HepG2 (cell line): ENCODE data around the gene RPS25. TPM values are rescaled to one million over a fixed set of nuclear protein-coding genes. Genes with fewer than 3 reads are reported as not detected.

Experiments
- CBX5 ChIP-seq: sonication (generic); formaldehyde crosslinking; IDR thresholded peaks from 2 replicates; pipeline ENCODE4 v1.4.0; 2020; ENCODE audit warnings: missing genetic modification reagents, borderline replicate concordance
- GATAD1 ChIP-seq: IDR thresholded peaks from 2 replicates; pipeline ENCODE4 v1.6.1; 2016; ENCODE audit warnings: missing genetic modification reagents, missing compliant biosample characterization
- SYNCRIP ChIP-seq: fragments of 200-400 bp; formaldehyde crosslinking; IDR thresholded peaks from 2 replicates; pipeline ENCODE4 v1.6.1; 2018; ENCODE audit warnings: mild to moderate bottlenecking, low read depth, low read length; ENCODE audit not compliant: insufficient read depth
- ZIK1 ChIP-seq: sonication (generic); formaldehyde crosslinking; IDR thresholded peaks from 2 replicates; pipeline ENCODE4 v1.5.0; 2020; ENCODE audit warnings: mild to moderate bottlenecking, low read depth, missing genetic modification reagents, borderline replicate concordance
- ZNF562 ChIP-seq: sonication (generic); formaldehyde crosslinking; IDR thresholded peaks from 2 replicates; pipeline ENCODE4 v1.8.0; 2022; ENCODE audit warnings: missing genetic modification reagents, borderline replicate concordance
- ZNF629 ChIP-seq: sonication (generic); formaldehyde crosslinking; conservative IDR thresholded peaks from 2 replicates; pipeline ENCODE4 v1.5.0; 2020; ENCODE audit warnings: missing genetic modification reagents
- ZNF678 ChIP-seq: sonication (generic); formaldehyde crosslinking; IDR thresholded peaks from 2 replicates; pipeline ENCODE4 v1.4.0; 2020; ENCODE audit warnings: mild to moderate bottlenecking, missing genetic modification reagents
- ZNF761 ChIP-seq: sonication (generic); formaldehyde crosslinking; conservative IDR thresholded peaks from 2 replicates; pipeline ENCODE4 v1.4.0; 2020; ENCODE audit warnings: mild to moderate bottlenecking, missing genetic modification reagents
- ZZZ3 ChIP-seq: sonication (generic); formaldehyde crosslinking; IDR thresholded peaks from 2 replicates; pipeline ENCODE4 v1.4.0; 2020; ENCODE audit warnings: missing genetic modification reagents, mild to moderate bottlenecking, borderline replicate concordance
- polyA plus RNA-seq, 8 experiments: library from polyadenylated mRNA; depleted of rRNA in 3 of 8; stranded (reverse) in 7 of 8; unstranded in 1 of 8; fragments of >200 nt; fragmentation: Illumina TruSeq in 4 of 8; extraction: Trizol in 4 of 8; gene quantifications; 2 replicates each; pipeline versions ENCODE4 v1.2.1 to v1.2.3, GENCODE V29; 2011 to 2016; ENCODE audit warnings: low read depth in 4 of 8, missing spikeins in 1 of 8, mixed read lengths in 1 of 8; ENCODE audit not compliant: insufficient read depth in 1 of 8
- total RNA-seq, 5 experiments: library from RNA; depleted of rRNA; stranded (reverse); fragments of >200 nt; fragmentation: Illumina TruSeq; extraction: Trizol; gene quantifications; 2 replicates each; pipeline ENCODE4 v1.2.3, GENCODE V29; 2016; ENCODE audit warnings: low read depth in 1 of 5
- TF ChIP-seq, protein P1 (sequence below): sonication (generic); formaldehyde crosslinking; IDR thresholded peaks from 2 replicates; pipeline ENCODE4 v1.4.0; 2020; ENCODE audit warnings: missing genetic modification reagents, borderline replicate concordance
- TF ChIP-seq, protein P2 (sequence below): sonication (generic); formaldehyde crosslinking; IDR thresholded peaks from 2 replicates; pipeline ENCODE4 v1.8.1; 2023; ENCODE audit warnings: mild to moderate bottlenecking, missing genetic modification reagents
- TF ChIP-seq, protein P3 (sequence below): sonication (generic); formaldehyde crosslinking; IDR thresholded peaks from 2 replicates; pipeline ENCODE4 v1.5.0; 2020; ENCODE audit warnings: mild to moderate bottlenecking, missing genetic modification reagents, borderline replicate concordance

Gene RPS25
- total and polyA plus RNA-seq, 2 of the 13 experiments (the other 11 are each of a cell fraction or from before 2014, with no cell fraction given): 839 to 1,415 TPM

DNA sequence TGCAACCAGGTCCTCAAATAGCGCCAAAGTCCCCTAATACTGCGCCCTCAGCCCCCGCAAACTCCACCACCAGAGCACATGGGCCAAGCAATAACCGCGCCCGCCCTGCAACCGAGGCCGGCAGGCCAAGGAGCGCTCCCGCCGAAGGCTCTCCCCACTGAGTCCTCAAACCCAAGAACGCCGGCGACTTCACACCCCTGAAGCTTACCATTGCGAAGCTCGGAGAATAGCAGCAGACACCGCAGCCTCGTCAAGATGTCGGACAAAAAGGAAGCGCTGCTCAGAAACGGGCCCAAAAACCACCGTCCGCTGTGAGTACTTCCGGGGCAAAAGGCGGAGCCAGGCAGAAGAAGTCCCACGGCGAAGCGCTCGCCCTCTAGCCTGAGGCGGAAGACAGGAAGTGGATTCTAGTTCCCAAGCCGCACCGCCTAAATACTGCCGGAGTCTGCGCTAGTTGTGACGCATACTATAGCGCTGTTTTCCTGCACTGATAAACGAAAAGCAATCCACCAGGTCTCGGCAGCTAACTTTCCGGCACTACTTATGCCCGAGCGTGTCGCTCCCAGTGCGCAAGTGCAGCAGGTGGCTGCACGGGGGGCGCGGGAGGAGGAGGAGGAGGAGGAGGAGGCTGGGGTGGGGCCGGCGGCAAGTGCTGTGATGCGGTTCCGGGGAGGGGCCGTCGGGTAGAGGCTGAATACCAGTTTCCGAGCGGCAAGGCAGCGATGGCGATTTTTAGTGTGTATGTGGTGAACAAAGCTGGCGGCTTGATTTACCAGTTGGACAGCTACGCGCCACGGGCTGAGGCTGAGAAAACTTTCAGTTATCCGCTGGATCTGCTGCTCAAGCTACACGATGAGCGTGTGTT, at the start of gene RPS25, which contains the start of gene TRAPPC4 (continued):
- TF ChIP-seq, protein P1, sequence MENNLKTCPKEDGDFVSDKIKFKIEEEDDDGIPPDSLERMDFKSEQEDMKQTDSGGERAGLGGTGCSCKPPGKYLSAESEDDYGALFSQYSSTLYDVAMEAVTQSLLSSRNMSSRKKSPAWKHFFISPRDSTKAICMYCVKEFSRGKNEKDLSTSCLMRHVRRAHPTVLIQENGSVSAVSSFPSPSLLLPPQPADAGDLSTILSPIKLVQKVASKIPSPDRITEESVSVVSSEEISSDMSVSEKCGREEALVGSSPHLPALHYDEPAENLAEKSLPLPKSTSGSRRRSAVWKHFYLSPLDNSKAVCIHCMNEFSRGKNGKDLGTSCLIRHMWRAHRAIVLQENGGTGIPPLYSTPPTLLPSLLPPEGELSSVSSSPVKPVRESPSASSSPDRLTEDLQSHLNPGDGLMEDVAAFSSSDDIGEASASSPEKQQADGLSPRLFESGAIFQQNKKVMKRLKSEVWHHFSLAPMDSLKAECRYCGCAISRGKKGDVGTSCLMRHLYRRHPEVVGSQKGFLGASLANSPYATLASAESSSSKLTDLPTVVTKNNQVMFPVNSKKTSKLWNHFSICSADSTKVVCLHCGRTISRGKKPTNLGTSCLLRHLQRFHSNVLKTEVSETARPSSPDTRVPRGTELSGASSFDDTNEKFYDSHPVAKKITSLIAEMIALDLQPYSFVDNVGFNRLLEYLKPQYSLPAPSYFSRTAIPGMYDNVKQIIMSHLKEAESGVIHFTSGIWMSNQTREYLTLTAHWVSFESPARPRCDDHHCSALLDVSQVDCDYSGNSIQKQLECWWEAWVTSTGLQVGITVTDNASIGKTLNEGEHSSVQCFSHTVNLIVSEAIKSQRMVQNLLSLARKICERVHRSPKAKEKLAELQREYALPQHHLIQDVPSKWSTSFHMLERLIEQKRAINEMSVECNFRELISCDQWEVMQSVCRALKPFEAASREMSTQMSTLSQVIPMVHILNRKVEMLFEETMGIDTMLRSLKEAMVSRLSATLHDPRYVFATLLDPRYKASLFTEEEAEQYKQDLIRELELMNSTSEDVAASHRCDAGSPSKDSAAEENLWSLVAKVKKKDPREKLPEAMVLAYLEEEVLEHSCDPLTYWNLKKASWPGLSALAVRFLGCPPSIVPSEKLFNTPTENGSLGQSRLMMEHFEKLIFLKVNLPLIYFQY (CRISPR knock-in tag): peak; percentile 18; the same call in 1 of the 2 replicates
- TF ChIP-seq ZNF629 (CRISPR knock-in tag): no peak; the same call in 1 of the 2 replicates
- peak; percentile 41; the same call in 1 of the 2 replicates for TF ChIP-seq ZZZ3 (CRISPR knock-in tag)
- peak; percentile 49; the same call in 1 of the 2 replicates for TF ChIP-seq CBX5 (CRISPR knock-in tag)
- TF ChIP-seq SYNCRIP: no peak
- TF ChIP-seq, protein P2, sequence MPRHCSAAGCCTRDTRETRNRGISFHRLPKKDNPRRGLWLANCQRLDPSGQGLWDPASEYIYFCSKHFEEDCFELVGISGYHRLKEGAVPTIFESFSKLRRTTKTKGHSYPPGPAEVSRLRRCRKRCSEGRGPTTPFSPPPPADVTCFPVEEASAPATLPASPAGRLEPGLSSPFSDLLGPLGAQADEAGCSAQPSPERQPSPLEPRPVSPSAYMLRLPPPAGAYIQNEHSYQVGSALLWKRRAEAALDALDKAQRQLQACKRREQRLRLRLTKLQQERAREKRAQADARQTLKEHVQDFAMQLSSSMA (CRISPR knock-in tag): peak; percentile 92; the same call in 1 of the 2 replicates
- TF ChIP-seq, protein P3, sequence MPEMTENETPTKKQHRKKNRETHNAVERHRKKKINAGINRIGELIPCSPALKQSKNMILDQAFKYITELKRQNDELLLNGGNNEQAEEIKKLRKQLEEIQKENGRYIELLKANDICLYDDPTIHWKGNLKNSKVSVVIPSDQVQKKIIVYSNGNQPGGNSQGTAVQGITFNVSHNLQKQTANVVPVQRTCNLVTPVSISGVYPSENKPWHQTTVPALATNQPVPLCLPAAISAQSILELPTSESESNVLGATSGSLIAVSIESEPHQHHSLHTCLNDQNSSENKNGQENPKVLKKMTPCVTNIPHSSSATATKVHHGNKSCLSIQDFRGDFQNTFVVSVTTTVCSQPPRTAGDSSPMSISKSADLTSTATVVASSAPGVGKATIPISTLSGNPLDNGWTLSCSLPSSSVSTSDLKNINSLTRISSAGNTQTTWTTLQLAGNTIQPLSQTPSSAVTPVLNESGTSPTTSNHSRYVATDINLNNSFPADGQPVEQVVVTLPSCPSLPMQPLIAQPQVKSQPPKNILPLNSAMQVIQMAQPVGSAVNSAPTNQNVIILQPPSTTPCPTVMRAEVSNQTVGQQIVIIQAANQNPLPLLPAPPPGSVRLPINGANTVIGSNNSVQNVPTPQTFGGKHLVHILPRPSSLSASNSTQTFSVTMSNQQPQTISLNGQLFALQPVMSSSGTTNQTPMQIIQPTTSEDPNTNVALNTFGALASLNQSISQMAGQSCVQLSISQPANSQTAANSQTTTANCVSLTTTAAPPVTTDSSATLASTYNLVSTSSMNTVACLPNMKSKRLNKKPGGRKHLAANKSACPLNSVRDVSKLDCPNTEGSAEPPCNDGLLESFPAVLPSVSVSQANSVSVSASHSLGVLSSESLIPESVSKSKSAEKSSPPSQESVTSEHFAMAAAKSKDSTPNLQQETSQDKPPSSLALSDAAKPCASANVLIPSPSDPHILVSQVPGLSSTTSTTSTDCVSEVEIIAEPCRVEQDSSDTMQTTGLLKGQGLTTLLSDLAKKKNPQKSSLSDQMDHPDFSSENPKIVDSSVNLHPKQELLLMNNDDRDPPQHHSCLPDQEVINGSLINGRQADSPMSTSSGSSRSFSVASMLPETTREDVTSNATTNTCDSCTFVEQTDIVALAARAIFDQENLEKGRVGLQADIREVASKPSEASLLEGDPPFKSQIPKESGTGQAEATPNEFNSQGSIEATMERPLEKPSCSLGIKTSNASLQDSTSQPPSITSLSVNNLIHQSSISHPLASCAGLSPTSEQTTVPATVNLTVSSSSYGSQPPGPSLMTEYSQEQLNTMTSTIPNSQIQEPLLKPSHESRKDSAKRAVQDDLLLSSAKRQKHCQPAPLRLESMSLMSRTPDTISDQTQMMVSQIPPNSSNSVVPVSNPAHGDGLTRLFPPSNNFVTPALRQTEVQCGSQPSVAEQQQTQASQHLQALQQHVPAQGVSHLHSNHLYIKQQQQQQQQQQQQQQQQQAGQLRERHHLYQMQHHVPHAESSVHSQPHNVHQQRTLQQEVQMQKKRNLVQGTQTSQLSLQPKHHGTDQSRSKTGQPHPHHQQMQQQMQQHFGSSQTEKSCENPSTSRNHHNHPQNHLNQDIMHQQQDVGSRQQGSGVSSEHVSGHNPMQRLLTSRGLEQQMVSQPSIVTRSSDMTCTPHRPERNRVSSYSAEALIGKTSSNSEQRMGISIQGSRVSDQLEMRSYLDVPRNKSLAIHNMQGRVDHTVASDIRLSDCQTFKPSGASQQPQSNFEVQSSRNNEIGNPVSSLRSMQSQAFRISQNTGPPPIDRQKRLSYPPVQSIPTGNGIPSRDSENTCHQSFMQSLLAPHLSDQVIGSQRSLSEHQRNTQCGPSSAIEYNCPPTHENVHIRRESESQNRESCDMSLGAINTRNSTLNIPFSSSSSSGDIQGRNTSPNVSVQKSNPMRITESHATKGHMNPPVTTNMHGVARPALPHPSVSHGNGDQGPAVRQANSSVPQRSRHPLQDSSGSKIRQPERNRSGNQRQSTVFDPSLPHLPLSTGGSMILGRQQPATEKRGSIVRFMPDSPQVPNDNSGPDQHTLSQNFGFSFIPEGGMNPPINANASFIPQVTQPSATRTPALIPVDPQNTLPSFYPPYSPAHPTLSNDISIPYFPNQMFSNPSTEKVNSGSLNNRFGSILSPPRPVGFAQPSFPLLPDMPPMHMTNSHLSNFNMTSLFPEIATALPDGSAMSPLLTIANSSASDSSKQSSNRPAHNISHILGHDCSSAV (CRISPR knock-in tag): peak; percentile 71; the same call in 1 of the 2 replicates
- 0 out of 2 replicates have a peak, but pooled peaks have one; percentile 53 for TF ChIP-seq ZNF761 (CRISPR knock-in tag)
- TF ChIP-seq ZIK1 (CRISPR knock-in tag): no peak
- TF ChIP-seq GATAD1: peak; percentile 94
- no peak for TF ChIP-seq ZNF678 (CRISPR knock-in tag)
- TF ChIP-seq ZNF562 (CRISPR knock-in tag): no peak
